HFFc6 (cell line): ENCODE measurements around the gene SLIT1. TPM values are rescaled to one million over a fixed set of nuclear protein-coding genes. Genes with fewer than 3 reads are reported as not detected.
A peak's percentile ranks its signal among the peaks of the same experiment; 100 is the strongest.

Experiments
- DNase-seq: peaks from one replicate; pipeline ENCODE4 v3.0.0-alpha.2; 2018
- H3K27ac Mint-ChIP-seq: 2 replicates; pipeline ENCODE4 v1.8.0; 2020; ENCODE audit warnings: mild to moderate bottlenecking, mixed read lengths
- H3K27me3 Mint-ChIP-seq: 2 replicates; pipeline ENCODE4 v1.8.0; 2021; ENCODE audit warnings: mild to moderate bottlenecking, moderate library complexity, mixed read lengths; ENCODE audit not compliant: insufficient read depth
- H3K36me3 Mint-ChIP-seq: 2 replicates; pipeline ENCODE4 v1.8.0; 2021; ENCODE audit warnings: low read depth, mixed read lengths
- H3K4me1 Mint-ChIP-seq: 2 replicates; pipeline ENCODE4 v1.8.0; 2020; ENCODE audit warnings: low read depth, mixed read lengths
- H3K4me3 Mint-ChIP-seq: 2 replicates; pipeline ENCODE4 v1.8.0; 2020; ENCODE audit warnings: mild to moderate bottlenecking, moderate library complexity, mixed read lengths
- H3K9me3 Mint-ChIP-seq: 2 replicates; pipeline ENCODE4 v1.8.0; 2020; ENCODE audit warnings: mild to moderate bottlenecking, mixed read lengths
- CTCF ChIP-seq: fragments of 200-600 bp; sonication (generic); IDR thresholded peaks from 2 replicates; pipeline ENCODE4 v1.5.0; 2021; ENCODE audit warnings: antibody characterized with exemption, mild to moderate bottlenecking
- total RNA-seq, 6 experiments: library from RNA; stranded (reverse); fragmentation: NEBNext Ultra II Directional; extraction: Animal tissue kit (Norgen Biotek cat#: 25700); gene quantifications; 2 replicates in 1 of 6; 3 replicates in 5 of 6; pipeline ENCODE4 v1.2.3, GENCODE V29; 2021

The SLIT1 gene
- total RNA-seq, 6 experiments from 2014 or later: 0.05 TPM; not detected in 5

GRCh38 chr10:97075961-97076525 is 109.7 kb downstream of the SLIT1 start:
- Mint-ChIP-seq H3K9me3 (no peaks in the 10 kb centered on the region), H3K4me1 (no peaks in the 10 kb centered on the region), H3K27ac (no peak overlapping the region), H3K27me3 (peaks cover 49% of the 10 kb centered on the region), H3K4me3 (no peak overlapping the region), H3K36me3 (no peaks in the 10 kb centered on the region)
- TF ChIP-seq CTCF: no peak
- no peak for DNase-seq

- no peak for TF ChIP-seq CTCF
- H3K27me3 Mint-ChIP-seq: peaks cover 53% of the 10 kb centered on the region
- H3K9me3 Mint-ChIP-seq: no peaks in the 10 kb centered on the region
- no peak overlapping the region for H3K4me3 Mint-ChIP-seq
- DNase-seq: no peak
- no peaks in the 10 kb centered on the region for H3K36me3 Mint-ChIP-seq
- no peak overlapping the region for H3K27ac Mint-ChIP-seq
- H3K4me1 Mint-ChIP-seq: no peaks in the 10 kb centered on the region
Observed at GRCh38 chr10:97075421-97075820, 110.3 kb downstream of the SLIT1 start.

GRCh38 chr10:97074256-97075145 is 111.3 kb downstream of the SLIT1 start:
- peaks cover 57% of the 10 kb centered on the region for H3K27me3 Mint-ChIP-seq
- no peak for DNase-seq

GRCh38 chr10:97072851-97073665 is 112.7 kb downstream of the SLIT1 start:
- Mint-ChIP-seq H3K36me3 (no peaks in the 10 kb centered on the region), H3K4me1 (no peaks in the 10 kb centered on the region), H3K27me3 (peaks cover 55% of the 10 kb centered on the region), H3K27ac (no peak overlapping the region), H3K9me3 (peaks cover 10% of the 10 kb centered on the region), H3K4me3 (no peak overlapping the region)
- TF ChIP-seq CTCF: peak; percentile 95
- DNase-seq: peak; percentile 73

More at GRCh38 chr10:97074256-97075145, 111.3 kb downstream of the SLIT1 start:
- Mint-ChIP-seq H3K4me3 (no peak overlapping the region), H3K4me1 (no peaks in the 10 kb centered on the region), H3K27ac (no peak overlapping the region), H3K36me3 (no peaks in the 10 kb centered on the region), H3K9me3 (peaks cover 6% of the 10 kb centered on the region)
- no peak for TF ChIP-seq CTCF

GRCh38 chr10:97071496-97071895 is 114.3 kb downstream of the SLIT1 start:
- Mint-ChIP-seq H3K27me3 (peaks cover 45% of the 10 kb centered on the region), H3K4me3 (no peak overlapping the region), H3K27ac (no peak overlapping the region), H3K4me1 (no peaks in the 10 kb centered on the region), H3K36me3 (no peaks in the 10 kb centered on the region), H3K9me3 (peaks cover 10% of the 10 kb centered on the region)
- no peak for TF ChIP-seq CTCF
- DNase-seq: no peak
